A549 treated with CORT108297 at 1 μM for 4 hours (cell line): ENCODE measurements around the gene PLA2G2E. TPM values are rescaled to one million over a fixed set of nuclear protein-coding genes. Genes with fewer than 3 reads are reported as not detected.

ENCODE experiments used
- total RNA-seq: library from RNA; stranded (reverse); fragments of 200-300 nt; extraction: Qiagen RNA extraction; gene quantifications from 5 replicates; pipeline ENCODE4 v1.2.3, GENCODE V29; 2022

The PLA2G2E gene
- total RNA-seq: not detected in 5 replicates

GRCh38 chr1:19923137-19923952 lies at the start of gene PLA2G2E:
PLA2G2E (minus strand) TSS chr1:19923617; CDS start chr1:19923559, 58 bp downstream.

GRCh38 chr1:19882111-19883071 lies 41.0 kb downstream of the PLA2G2E start, which contains the start of gene OTUD3:
OTUD3 (plus strand) TSS chr1:19882395; CDS start chr1:19882514, 119 bp downstream.

Other genes with a start within 250 kb of the PLA2G2E start
- gene TMCO4, start 123.7 kb downstream of the PLA2G2E start, total RNA-seq: 5.4 to 7.6 TPM (median 6.6 TPM) in 5 replicates
- not detected in 5 replicates for gene RNF186, start 108.3 kb downstream of the PLA2G2E start, total RNA-seq
- gene OTUD3, start 41.2 kb downstream of the PLA2G2E start, total RNA-seq: 2.6 to 2.8 TPM (median 2.7 TPM) in 5 replicates
- gene PLA2G2A, start 56.0 kb upstream of the PLA2G2E start, total RNA-seq: not detected in 5 replicates
- not detected in 5 replicates for gene PLA2G5, start 146.6 kb upstream of the PLA2G2E start, total RNA-seq
- gene PLA2G2D, start 195.9 kb upstream of the PLA2G2E start, total RNA-seq: 0.13 TPM in 1 of 5 replicates, not detected in the others
- gene PLA2G2F, start 215.7 kb upstream of the PLA2G2E start, total RNA-seq: not detected in 5 replicates